ENCODE measurements around the gene PF4V1.

DNA sequence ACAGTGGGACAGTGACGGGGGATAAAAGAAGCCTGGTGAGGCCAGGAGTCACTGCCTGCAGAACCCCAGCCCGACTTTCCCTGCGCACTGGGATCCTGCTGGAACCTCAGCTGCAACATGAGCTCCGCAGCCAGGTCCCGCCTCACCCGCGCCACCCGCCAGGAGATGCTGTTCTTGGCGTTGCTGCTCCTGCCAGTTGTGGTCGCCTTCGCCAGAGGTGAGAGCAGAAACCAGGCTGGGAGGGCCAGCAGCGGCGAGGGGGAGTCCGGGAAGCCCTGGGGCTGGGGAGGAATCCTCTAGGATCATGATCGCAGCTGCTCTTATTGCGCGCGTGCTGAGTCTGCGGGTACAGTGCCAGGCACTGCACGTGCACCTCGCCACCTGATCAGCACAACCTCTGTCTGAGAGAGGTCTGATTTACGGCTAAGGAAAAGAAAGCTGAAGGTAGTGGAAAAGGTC, at the start of gene PF4V1:
- no peak for TF ChIP-seq EZH2 (IDR thresholded peaks at IDR 0.05; ENCODE audit: borderline replicate concordance, low read length)
- TF ChIP-seq CTCF (IDR thresholded peaks at IDR 0.05; ENCODE audit: low read length): no peak
